GM12878 (cell line): ENCODE measurements around the gene CCDC197. TPM values are rescaled to one million over a fixed set of nuclear protein-coding genes. Genes with fewer than 3 reads are reported as not detected.

Source experiments
- BACH1 ChIP-seq: fragments of 450-650 bp; IDR thresholded peaks from 2 replicates; pipeline ENCODE4 v1.6.1; 2017; ENCODE audit warnings: mild to moderate bottlenecking, borderline replicate concordance
- CREM ChIP-seq: IDR thresholded peaks from 2 replicates; pipeline ENCODE4 v1.6.1; 2014; ENCODE audit warnings: antibody characterized with exemption, low read depth
- E2F4 ChIP-seq: IDR thresholded peaks from 2 replicates; pipeline ENCODE4 v1.6.1; 2012; ENCODE audit warnings: low read depth, low read length, improper control_type of control experiment
- E2F8 ChIP-seq: fragments of 450-650 bp; IDR thresholded peaks from 2 replicates; pipeline ENCODE4 v1.6.1; 2018; ENCODE audit warnings: mild to moderate bottlenecking, low read depth, moderate library complexity; ENCODE audit not compliant: partially characterized antibody
- EZH2 ChIP-seq: IDR thresholded peaks from 2 replicates; pipeline ENCODE4 v1.6.1; 2012; ENCODE audit warnings: low read depth, mild to moderate bottlenecking, control low read depth, inconsistent platforms, low read length, borderline replicate concordance; ENCODE audit not compliant: control insufficient read depth
- GATAD2B ChIP-seq: fragments of 450-650 bp; conservative IDR thresholded peaks from 2 replicates; pipeline ENCODE4 v1.6.1; 2017; ENCODE audit warnings: low read depth, mild to moderate bottlenecking, moderate library complexity
- HDGF ChIP-seq: fragments of 450-650 bp; IDR thresholded peaks from 2 replicates; pipeline ENCODE4 v1.6.1; 2016; ENCODE audit warnings: antibody characterized with exemption
- KDM1A ChIP-seq: fragments of 200-600 bp; sonication (generic); IDR thresholded peaks from 2 replicates; pipeline ENCODE4 v1.6.1; 2016; ENCODE audit warnings: borderline replicate concordance
- LARP7 ChIP-seq: fragments of 450-650 bp; IDR thresholded peaks from 2 replicates; pipeline ENCODE4 v1.6.1; 2017; ENCODE audit warnings: mild to moderate bottlenecking
- MEF2B ChIP-seq: fragments of 450-650 bp; IDR thresholded peaks from 2 replicates; pipeline ENCODE4 v1.6.1; 2018; ENCODE audit warnings: mild to moderate bottlenecking, moderate library complexity; ENCODE audit not compliant: partially characterized antibody, poor library complexity, severe bottlenecking
- MTA2 ChIP-seq: fragments of 450-650 bp; IDR thresholded peaks from 2 replicates; pipeline ENCODE4 v1.6.1; 2016; ENCODE audit warnings: low read depth, mild to moderate bottlenecking, moderate library complexity
- NBN ChIP-seq: fragments of 450-650 bp; IDR thresholded peaks from 2 replicates; pipeline ENCODE4 v1.6.1; 2016
- NFIC ChIP-seq: IDR thresholded peaks from 2 replicates; pipeline ENCODE4 v1.6.1; 2012; ENCODE audit warnings: low read depth, mild to moderate bottlenecking, inconsistent platforms, low read length, moderate library complexity
- NFXL1 ChIP-seq: fragments of 450-650 bp; IDR thresholded peaks from 2 replicates; pipeline ENCODE4 v1.6.1; 2017; ENCODE audit warnings: antibody characterized with exemption, mild to moderate bottlenecking, borderline replicate concordance
- POLR2A ChIP-seq: IDR thresholded peaks from 2 replicates; pipeline ENCODE4 v1.6.1; 2011; ENCODE audit warnings: low read depth, mild to moderate bottlenecking, low read length
- RAD51 ChIP-seq: fragments of 450-650 bp; IDR thresholded peaks from 2 replicates; pipeline ENCODE4 v1.6.1; 2016; ENCODE audit warnings: moderate library complexity, mild to moderate bottlenecking, inconsistent platforms
- SKIL ChIP-seq: fragments of 450-650 bp; IDR thresholded peaks from 2 replicates; pipeline ENCODE4 v1.6.1; 2017; ENCODE audit warnings: mild to moderate bottlenecking, low read depth, inconsistent platforms; ENCODE audit not compliant: poor library complexity, severe bottlenecking
- SMARCA5 ChIP-seq: fragments of 450-650 bp; IDR thresholded peaks from 2 replicates; pipeline ENCODE4 v1.6.1; 2017; ENCODE audit warnings: mild to moderate bottlenecking
- SUPT20H ChIP-seq: IDR thresholded peaks from 2 replicates; pipeline ENCODE4 v1.6.1; 2011; ENCODE audit warnings: low read depth, mild to moderate bottlenecking, low read length, moderate library complexity, borderline replicate concordance; ENCODE audit not compliant: control insufficient read depth
- TAF1 ChIP-seq: IDR thresholded peaks from 2 replicates; pipeline ENCODE4 v1.6.1; 2011; ENCODE audit warnings: mild to moderate bottlenecking, low read depth, low read length, borderline replicate concordance
- TCF7 ChIP-seq: IDR thresholded peaks from 2 replicates; pipeline ENCODE4 v1.6.1; 2014; ENCODE audit warnings: antibody characterized with exemption, borderline replicate concordance
- USF1 ChIP-seq: IDR thresholded peaks from 2 replicates; pipeline ENCODE4 v1.6.1; 2011; ENCODE audit warnings: borderline replicate concordance, low read depth, mild to moderate bottlenecking, moderate library complexity, mixed read lengths, low read length; ENCODE audit not compliant: insufficient read depth; ENCODE audit errors: extremely low read length
- ZNF217 ChIP-seq: fragments of 450-650 bp; IDR thresholded peaks from 2 replicates; pipeline ENCODE4 v1.6.1; 2017; ENCODE audit warnings: antibody characterized with exemption, mild to moderate bottlenecking
- ZNF24 ChIP-seq: fragments of 450-650 bp; IDR thresholded peaks from 2 replicates; pipeline ENCODE4 v1.6.1; 2017; ENCODE audit warnings: antibody characterized with exemption, mild to moderate bottlenecking
- polyA plus RNA-seq, 11 experiments: library from polyadenylated mRNA; depleted of rRNA in 4 of 11; unstranded in 6 of 11; stranded (reverse) in 5 of 11; fragments of >200 nt; fragmentation: Nextera tagmentation in 4 of 11; fragmentation: Illumina TruSeq in 1 of 11; extraction: Ambion mirVana in 4 of 11; extraction: Trizol in 1 of 11; gene quantifications; 1 replicate in 1 of 11; 2 replicates in 10 of 11; pipeline versions ENCODE4 v1.2.1 to v1.2.3, GENCODE V29; 2011 to 2016; ENCODE audit warnings: inconsistent platforms in 2 of 11, missing spikeins in 2 of 11, low read depth in 1 of 11
- total RNA-seq, 4 experiments: library from RNA; depleted of rRNA in 3 of 4; stranded (reverse); fragments of >200 nt in 3 of 4; fragmentation: Illumina TruSeq in 1 of 4; extraction: Trizol in 1 of 4; gene quantifications; 2 replicates each; pipeline versions ENCODE4 v1.2.1 to v1.2.3, GENCODE V29; 2013 to 2021

Gene CCDC197
- total and polyA plus RNA-seq, 10 of the 15 experiments (the other 5 are each of a cell fraction or from before 2014, with no cell fraction given): 0.12 TPM; not detected in 9

- TF ChIP-seq EZH2: no peak
- peak; percentile 60 for TF ChIP-seq USF1
- TF ChIP-seq HDGF: peak; percentile 97
- no peak for TF ChIP-seq NFXL1
- peak; percentile 81; the same call in 1 of the 2 replicates for TF ChIP-seq GATAD2B
- peak; percentile 94 for TF ChIP-seq SKIL
- TF ChIP-seq NFIC: no peak
- TF ChIP-seq NBN: peak; percentile 92
- peak; percentile 94 for TF ChIP-seq MEF2B
- no peak for TF ChIP-seq POLR2A
- no peak for TF ChIP-seq E2F4
- peak; percentile 53; the same call in 1 of the 2 replicates for TF ChIP-seq LARP7
- peak; percentile 87 for TF ChIP-seq TCF7
- TF ChIP-seq ZNF217: peak; percentile 66; the same call in 1 of the 2 replicates
- no peak for TF ChIP-seq SUPT20H
- no peak for TF ChIP-seq E2F8
- TF ChIP-seq MTA2: peak; percentile 93
- TF ChIP-seq BACH1: peak; percentile 79; the same call in 1 of the 2 replicates
- 0 out of 2 replicates have a peak, but pooled peaks have one; percentile 53 for TF ChIP-seq ZNF24
- peak; percentile 92 for TF ChIP-seq CREM
- TF ChIP-seq SMARCA5: peak; percentile 88
- TF ChIP-seq TAF1: 0 out of 2 replicates have a peak, but pooled peaks have one; percentile 19
- TF ChIP-seq KDM1A: no peak
- peak; percentile 83 for TF ChIP-seq RAD51
Measured at GRCh38 chr14:93977790-93978581, 19.1 kb upstream of the CCDC197 start (continued).
